ENCODE data around the gene SP100. TPM values are rescaled to one million over a fixed set of nuclear protein-coding genes. Genes with fewer than 3 reads are reported as not detected.
A peak's percentile ranks its signal among the peaks of the same experiment; 100 is the strongest.

The SP100 gene
- total and polyA plus RNA-seq, 2 of the 13 experiments (the other 11 are each of a cell fraction or from before 2014, with no cell fraction given) = 12.6 to 16.5 TPM

- TF ChIP-seq REST (IDR thresholded peaks at IDR 0.05; ENCODE audit: borderline replicate concordance in 1 of 2, low read depth in 1 of 2, low read length in 2 of 2) = peak in 1 of 2 experiments; percentile 68; a peak in 1 of 4 replicates
- no peak for TF ChIP-seq ZNF614 (CRISPR knock-in tag; IDR thresholded peaks at IDR 0.05; ENCODE audit: borderline replicate concordance)
- TF ChIP-seq TCF12 (IDR thresholded peaks at IDR 0.05) = no peak
- TF ChIP-seq TCF12 (CRISPR knock-in tag; IDR thresholded peaks at IDR 0.05) = peak; percentile 23; the same call in 1 of the 2 replicates
- TF ChIP-seq ZNF343 (CRISPR knock-in tag; IDR thresholded peaks at IDR 0.05) = no peak
- 0 out of 2 replicates have a peak, but pooled peaks have one; percentile 69 for TF ChIP-seq ARID2 (CRISPR knock-in tag; IDR thresholded peaks at IDR 0.05; ENCODE audit: borderline replicate concordance)
- TF ChIP-seq TOPORS (CRISPR knock-in tag; IDR thresholded peaks at IDR 0.05) = peak; percentile 77; the same call in 1 of the 2 replicates
- no peak for TF ChIP-seq SRSF4 (IDR thresholded peaks at IDR 0.05; ENCODE audit: low read depth, low read length, poor library complexity, severe bottlenecking)
- TF ChIP-seq ZNF670 (CRISPR knock-in tag; IDR thresholded peaks at IDR 0.05; ENCODE audit: borderline replicate concordance) = peak; percentile 89; the same call in 1 of the 2 replicates
- peak; percentile 67; the same call in 1 of the 2 replicates for TF ChIP-seq MED1 (CRISPR knock-in tag; IDR thresholded peaks at IDR 0.05)
- TF ChIP-seq HDAC2 (CRISPR knock-in tag; IDR thresholded peaks at IDR 0.05) = peak; percentile 63
- no peak for TF ChIP-seq KDM4B (CRISPR knock-in tag; IDR thresholded peaks at IDR 0.05)
- no peak for TF ChIP-seq HMGA1 (CRISPR knock-in tag; conservative IDR thresholded peaks at IDR 0.05)
- peak; percentile 84 for TF ChIP-seq HDAC1 (CRISPR knock-in tag; IDR thresholded peaks at IDR 0.05)
- peak; percentile 84 for TF ChIP-seq ZNF709 (CRISPR knock-in tag; IDR thresholded peaks at IDR 0.05)
- no peak for TF ChIP-seq ZNF513 (CRISPR knock-in tag; conservative IDR thresholded peaks at IDR 0.05)
- 0 out of 2 replicates have a peak, but pooled peaks have one; percentile 43 for TF ChIP-seq ZNF331 (CRISPR knock-in tag; IDR thresholded peaks at IDR 0.05)
- peak; percentile 87 for TF ChIP-seq KMT2A (CRISPR knock-in tag; IDR thresholded peaks at IDR 0.05)
- TF ChIP-seq PHB2 (IDR thresholded peaks at IDR 0.05; ENCODE audit: partially characterized antibody) = no peak
- TF ChIP-seq SETDB1 (CRISPR knock-in tag; IDR thresholded peaks at IDR 0.05; ENCODE audit: borderline replicate concordance) = no peak
- peak; percentile 100 for TF ChIP-seq ZFX (CRISPR knock-in tag; IDR thresholded peaks at IDR 0.05; ENCODE audit: low read depth)
- 0 out of 2 replicates have a peak, but pooled peaks have one; percentile 10 for TF ChIP-seq TOE1 (CRISPR knock-in tag; IDR thresholded peaks at IDR 0.05)
- TF ChIP-seq SKI (IDR thresholded peaks at IDR 0.05; ENCODE audit: partially characterized antibody) = no peak
These were observed at the start of gene SP100 (continued) for GRCh38 chr2:230416061-230416721.

Measured in HepG2 (cell line).